SK-MEL-5 (cell line): ENCODE results near the gene ZBTB7C. TPM values are rescaled to one million over a fixed set of nuclear protein-coding genes. Genes with fewer than 3 reads are reported as not detected.

Experiments used
- DNase-seq: peaks from one replicate; pipeline ENCODE4 v3.0.0-alpha.2; 2016; ENCODE audit warnings: low read depth, low spot score
- in situ Hi-C: cut with HindIII; loops from 2 replicates; pipeline ENCODE4 v1.10.0; 2016; ENCODE audit warnings: low sequenced_read_pairs, high pct_unique_total_duplicates, low pct_unique_long_range_greater_than_20kb
- total RNA-seq: library from RNA; depleted of rRNA; stranded (reverse); fragments of >200 nt; shearing (Covaris generic); gene quantifications from 2 replicates; pipeline ENCODE4 v1.2.3, GENCODE V29; 2014

The ZBTB7C gene
- total RNA-seq, 1 experiment from 2014 or later, result not detected

DNA sequence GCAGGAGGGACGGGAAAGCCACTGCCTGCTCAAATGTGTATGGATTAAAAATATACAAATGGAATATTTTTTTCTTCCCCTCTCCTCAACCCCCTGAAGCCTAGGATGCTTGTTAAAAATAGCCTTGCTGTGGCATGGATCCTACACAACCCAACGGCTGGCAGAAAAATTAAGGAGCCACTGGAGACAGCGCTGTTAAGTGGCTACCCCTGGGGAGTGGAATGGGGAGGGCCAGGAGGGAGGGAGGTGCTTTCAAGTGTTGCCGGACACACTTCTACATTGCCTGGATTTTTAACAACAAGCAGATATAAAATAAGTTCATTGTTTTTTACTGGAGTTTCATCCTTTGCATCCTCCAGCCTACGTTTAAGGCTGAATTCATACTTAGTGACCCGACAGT is 66.6 kb downstream of the ZBTB7C start:
- in situ Hi-C loops, result no loop called here
- DNase-seq, result no peak

DNA sequence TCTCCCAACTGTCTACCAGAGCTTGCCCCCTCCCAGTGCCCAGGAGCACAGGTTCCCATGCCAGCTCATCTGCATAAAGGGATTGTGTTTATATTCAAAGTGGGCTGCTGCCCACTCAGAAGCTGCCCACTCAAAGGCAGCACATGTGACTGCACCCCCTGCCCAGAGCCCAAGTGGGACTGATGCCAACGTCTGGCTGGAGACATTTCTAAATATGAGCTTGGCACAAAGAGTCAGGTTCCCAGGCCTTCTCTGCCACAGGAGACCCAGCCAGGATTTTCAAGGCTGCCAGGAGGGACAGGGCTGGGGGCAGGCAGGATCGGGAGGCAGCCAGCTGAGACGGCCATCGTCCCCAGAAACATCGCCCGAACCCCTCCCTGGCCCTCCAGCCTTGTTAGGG is 67.1 kb downstream of the ZBTB7C start:
- DNase-seq, result no peak
- in situ Hi-C loops, result no loop called here

- in situ Hi-C loops, result no loop called here
- no peak for DNase-seq
Measured at GRCh38 chr18:48340560-48340959, 68.6 kb downstream of the ZBTB7C start.

- DNase-seq, result no peak
- in situ Hi-C loops, result no loop called here
Measured at GRCh38 chr18:48339692-48340091, 69.5 kb downstream of the ZBTB7C start.

DNA sequence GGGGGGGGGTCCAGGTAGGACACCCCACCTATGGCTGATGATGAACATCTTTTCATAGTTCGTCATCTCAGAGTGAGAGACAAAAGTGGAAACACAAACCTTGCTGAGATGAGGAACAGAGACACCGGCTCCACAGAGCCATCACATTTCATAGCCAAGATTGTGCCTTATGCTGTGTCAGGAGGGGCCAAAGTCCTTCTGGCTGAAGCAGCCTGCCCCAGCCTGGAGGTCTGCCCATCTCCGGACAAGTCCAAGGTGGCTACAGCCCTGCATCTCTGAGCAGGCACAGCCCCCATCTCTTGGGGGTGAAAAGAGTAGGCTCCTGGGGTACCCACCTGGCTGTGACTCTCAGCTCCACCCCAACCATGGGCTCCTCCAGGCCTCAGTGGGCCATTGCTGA is 70.3 kb downstream of the ZBTB7C start:
- no peak for DNase-seq

GRCh38 chr18:48337053-48337452 is 72.1 kb downstream of the ZBTB7C start:
- no peak for DNase-seq
- in situ Hi-C loops, result no loop called here

More for the DNA sequence above, 70.3 kb downstream of the ZBTB7C start:
- in situ Hi-C loops, result no loop called here

GRCh38 chr18:48336332-48336731 is 72.9 kb downstream of the ZBTB7C start:
- in situ Hi-C loops, result no loop called here
- DNase-seq, result no peak

GRCh38 chr18:48335829-48336228 is 73.4 kb downstream of the ZBTB7C start:
- in situ Hi-C loops, result no loop called here
- no peak for DNase-seq

GRCh38 chr18:48334845-48335244 is 74.3 kb downstream of the ZBTB7C start:
- DNase-seq, result no peak
- in situ Hi-C loops, result no loop called here

- in situ Hi-C loops, result no loop called here
- DNase-seq, result no peak
Measured at GRCh38 chr18:48333563-48333962, 75.6 kb downstream of the ZBTB7C start.

- in situ Hi-C loops, result no loop called here
Measured at GRCh38 chr18:48330016-48330991, 78.9 kb downstream of the ZBTB7C start.

DNA sequence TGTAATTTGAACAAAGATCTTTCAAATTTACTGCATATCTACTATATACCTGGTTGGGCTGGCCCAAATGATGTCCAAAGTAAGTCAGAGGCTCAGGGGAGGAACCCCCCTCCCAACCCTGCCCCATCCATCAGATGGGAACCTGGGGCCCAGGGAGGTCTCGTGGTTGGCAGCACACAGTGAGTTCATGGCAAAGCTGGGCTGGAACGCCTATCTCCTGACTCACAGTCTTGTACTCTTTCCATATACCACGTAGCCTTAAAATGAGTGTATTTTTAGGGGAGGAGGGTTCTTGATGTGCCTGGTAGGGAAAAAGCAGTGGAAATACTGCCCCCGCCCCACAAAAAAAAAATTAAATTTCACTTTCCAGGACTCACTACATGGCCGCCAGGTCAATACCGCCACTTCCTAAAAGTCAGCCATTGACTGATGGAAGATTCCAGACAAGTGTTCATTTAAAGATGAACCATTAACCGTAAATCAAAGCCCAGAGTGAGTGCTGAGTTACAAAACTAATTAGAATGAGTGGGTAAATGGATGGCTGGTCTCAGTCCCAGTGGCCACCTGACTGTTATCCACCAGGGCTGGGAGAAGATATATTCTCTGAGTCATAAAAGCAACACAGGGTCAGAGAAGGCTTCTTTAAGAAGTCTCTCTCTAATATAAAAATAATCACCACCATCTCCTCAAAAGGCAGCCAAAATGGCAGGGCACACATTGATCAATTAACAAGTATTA is 80.5 kb downstream of the ZBTB7C start:
- in situ Hi-C loops, result no loop called here
- no peak for DNase-seq

More at GRCh38 chr18:48330016-48330991, 78.9 kb downstream of the ZBTB7C start:
- no peak for DNase-seq

- in situ Hi-C loops, result no loop called here
- DNase-seq, result no peak
Measured at GRCh38 chr18:48326901-48327675, 82.1 kb downstream of the ZBTB7C start.

- in situ Hi-C loops, result no loop called here
- DNase-seq, result no peak
Measured at GRCh38 chr18:48325115-48325665, 84.0 kb downstream of the ZBTB7C start.

- in situ Hi-C loops, result no loop called here
Measured at GRCh38 chr18:48324651-48325050, 84.5 kb downstream of the ZBTB7C start.

DNA sequence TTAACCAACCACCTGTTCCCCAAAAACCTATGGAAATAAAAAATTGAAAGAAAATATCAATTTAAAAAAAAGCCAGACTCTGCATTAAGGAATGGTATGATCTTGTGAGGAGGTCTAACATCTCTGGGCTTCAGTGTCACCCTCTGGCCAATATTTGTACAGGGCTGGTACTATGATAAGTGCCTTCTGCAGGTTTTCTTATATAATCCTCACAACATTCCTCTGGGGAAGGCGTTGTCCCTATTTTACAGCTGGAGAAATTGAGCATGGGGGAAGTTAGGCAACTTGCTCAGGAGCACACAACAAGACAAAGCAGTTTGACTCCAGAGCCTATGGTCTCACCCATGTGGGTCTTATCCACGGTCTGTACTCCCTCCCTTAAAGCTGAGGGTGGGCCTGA is 86.0 kb downstream of the ZBTB7C start:
- in situ Hi-C loops, result no loop called here
- no peak for DNase-seq

More at GRCh38 chr18:48324651-48325050, 84.5 kb downstream of the ZBTB7C start:
- DNase-seq, result no peak

GRCh38 chr18:48321536-48321935 is 87.6 kb downstream of the ZBTB7C start:
- DNase-seq, result no peak
- in situ Hi-C loops, result no loop called here

DNA sequence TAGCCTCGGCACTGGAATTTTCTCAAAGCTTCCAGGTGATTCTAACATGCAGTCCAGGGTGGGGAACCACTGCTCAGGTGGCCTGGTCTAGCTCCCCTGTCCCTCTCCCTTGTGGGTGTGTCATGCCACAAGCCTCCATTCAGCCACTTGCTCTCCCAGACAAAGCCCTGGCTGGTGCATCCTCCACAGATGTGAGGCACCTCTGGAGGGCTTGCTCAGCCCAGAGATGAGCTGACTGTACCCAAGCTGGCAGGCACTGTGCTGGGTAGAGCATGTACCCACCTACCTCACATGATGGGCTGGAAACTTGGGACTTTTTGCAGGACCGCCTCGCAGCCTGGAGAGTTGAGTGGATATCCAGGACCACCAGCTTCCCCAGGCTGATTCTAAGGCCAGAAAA is 88.1 kb downstream of the ZBTB7C start:
- in situ Hi-C loops, result no loop called here
- no peak for DNase-seq
